LNCAP (cell line): ENCODE measurements around the gene PDK1.

ENCODE experiments used
- CTCF ChIP-seq: fragments of 450-650 bp; IDR thresholded peaks from 2 replicates; pipeline ENCODE4 v1.5.1; 2017; ENCODE audit warnings: mild to moderate bottlenecking

Gene PDK1

DNA sequence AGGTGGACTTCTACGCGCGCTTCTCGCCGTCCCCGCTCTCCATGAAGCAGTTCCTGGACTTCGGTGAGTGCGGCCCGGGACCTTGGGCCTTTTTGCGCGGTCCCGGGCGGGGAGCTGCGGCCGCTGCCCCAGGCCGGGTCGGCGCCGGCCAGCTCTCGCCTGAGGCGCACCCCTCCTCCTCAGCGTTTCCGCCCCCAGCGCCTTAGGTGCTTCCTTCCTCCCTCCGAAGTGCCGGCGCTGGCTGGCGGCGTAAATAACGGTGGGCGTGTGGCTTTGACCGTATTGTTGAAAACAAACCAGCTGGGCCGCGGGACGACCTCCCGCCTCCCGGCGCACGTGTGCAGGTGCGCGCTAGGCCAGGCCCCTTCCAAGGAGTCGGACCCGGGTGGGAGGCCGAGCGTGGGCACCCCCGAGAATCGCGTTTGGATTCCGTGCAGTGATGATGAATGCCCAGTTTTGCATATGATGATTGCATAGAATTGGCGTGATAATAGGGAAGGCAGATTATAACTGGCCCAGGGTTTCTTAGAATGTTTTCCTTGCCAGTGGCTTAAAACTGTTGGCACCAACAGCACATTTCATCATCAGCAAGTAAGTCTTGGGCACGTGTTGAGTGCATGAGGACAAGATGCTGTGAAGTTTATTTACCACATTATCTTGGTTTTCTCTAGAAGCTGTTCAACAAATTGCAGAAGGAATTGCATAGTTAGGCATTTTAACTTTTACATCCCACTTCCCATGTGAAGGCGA lies 569 bp downstream of the PDK1 start:
- no peak for TF ChIP-seq CTCF

DNA sequence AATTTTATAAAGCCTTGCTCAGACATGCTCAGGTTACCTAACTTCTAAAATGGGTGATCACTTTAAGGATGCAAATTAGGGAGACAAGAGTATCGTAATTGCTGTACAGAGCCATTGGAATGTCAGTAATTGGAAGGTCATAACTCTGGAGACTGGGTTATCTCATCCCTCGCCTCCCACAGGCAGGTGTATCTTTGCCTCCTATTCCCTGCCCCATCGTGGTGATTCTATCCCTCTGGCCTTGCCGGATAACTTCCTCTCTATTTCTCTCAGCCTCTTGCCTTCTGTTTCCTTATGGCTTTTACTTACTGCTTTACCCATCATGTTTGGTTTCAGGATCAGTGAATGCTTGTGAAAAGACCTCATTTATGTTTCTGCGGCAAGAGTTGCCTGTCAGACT lies 2.5 kb downstream of the PDK1 start:
- no peak for TF ChIP-seq CTCF

DNA sequence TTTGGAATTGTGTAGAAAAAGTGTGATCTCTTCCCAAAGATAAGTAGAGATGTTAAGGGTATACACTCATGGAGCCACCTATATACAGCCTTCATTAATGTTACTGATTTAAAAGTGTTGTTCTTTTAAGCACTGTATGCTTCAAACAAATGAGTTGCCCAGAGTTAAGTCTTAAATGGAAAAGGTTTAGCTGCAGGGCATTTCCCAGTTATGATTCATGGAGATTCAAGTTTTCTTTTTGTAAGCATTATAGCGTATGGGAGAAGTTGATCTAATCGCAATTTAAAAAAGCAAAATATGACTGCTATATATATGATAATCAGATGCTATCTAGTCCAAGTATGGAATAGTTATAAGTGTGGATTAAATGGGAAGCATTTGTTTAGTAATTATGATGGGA lies 4.8 kb downstream of the PDK1 start:
- no peak for TF ChIP-seq CTCF

DNA sequence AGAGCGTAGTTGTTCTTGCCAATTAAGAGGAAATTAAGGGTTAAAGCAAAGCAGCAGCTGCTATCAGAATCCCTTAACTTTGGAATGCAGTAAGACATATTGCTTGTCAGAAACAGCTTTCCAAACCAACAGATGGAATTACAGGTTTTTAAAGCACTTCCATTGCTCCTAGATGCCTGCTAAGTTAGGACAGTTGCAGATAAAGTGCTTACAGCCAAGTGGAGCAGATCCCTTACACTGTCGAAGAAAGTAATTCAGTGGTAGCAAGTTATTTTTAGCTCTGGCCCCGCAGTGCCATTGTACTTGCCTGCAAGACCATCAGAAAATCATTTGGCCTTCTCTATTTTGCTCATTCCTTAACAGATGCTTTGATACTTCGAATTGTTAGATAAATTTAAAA lies 5.4 kb downstream of the PDK1 start:
- TF ChIP-seq CTCF: no peak

DNA sequence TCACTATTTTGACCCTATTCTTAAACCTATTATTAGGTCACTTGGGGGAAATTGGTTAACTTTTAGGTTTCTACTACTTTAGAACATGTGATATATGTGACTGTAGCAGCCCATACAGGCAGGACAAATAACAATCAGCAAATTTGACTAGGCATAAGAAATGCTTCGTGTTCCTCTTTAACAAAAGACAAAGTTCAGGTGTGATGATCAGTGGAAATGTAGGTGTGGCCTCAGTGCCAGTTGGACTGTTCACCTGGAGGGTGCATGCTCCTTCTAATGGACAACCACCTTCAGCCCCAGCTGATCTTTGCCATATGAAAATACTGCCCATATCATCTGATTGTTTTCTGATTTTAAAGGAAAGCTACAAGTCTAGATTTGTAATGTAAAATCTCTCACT lies 6.4 kb downstream of the PDK1 start:
- TF ChIP-seq CTCF: no peak

DNA sequence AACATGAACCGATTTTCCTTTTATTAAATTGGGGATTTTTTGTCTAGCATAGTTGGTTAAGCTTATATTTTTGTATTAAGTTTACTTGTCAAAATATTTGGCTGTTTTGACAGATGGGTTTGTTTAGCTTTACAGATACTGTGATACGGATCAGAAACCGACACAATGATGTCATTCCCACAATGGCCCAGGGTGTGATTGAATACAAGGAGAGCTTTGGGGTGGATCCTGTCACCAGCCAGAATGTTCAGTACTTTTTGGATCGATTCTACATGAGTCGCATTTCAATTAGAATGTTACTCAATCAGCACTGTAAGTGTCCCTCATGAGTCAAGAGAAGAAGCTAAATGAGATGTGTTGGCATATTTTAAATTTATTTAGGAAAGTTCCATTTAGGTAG lies 8.5 kb downstream of the PDK1 start:
- TF ChIP-seq CTCF: no peak

GRCh38 chr2:172571245-172571644 lies 15.4 kb downstream of the PDK1 start:
- no peak for TF ChIP-seq CTCF

GRCh38 chr2:172572981-172573380 lies 17.1 kb downstream of the PDK1 start:
- TF ChIP-seq CTCF: no peak
